ENCODE results near the gene HHAT. TPM values are rescaled to one million over a fixed set of nuclear protein-coding genes. Genes with fewer than 3 reads are reported as not detected.

HHAT gene
- total RNA-seq, 1 donor from 2014 or later, result 6.9 TPM

GRCh38 chr1:210600421-210601159 is 271.9 kb downstream of the HHAT start:
- Mint-ChIP-seq H3K4me3 (no peak overlapping the region), H3K9me3 (no peaks in the 10 kb centered on the region), H3K27ac (ENCODE audit: unreplicated experiment) (no peak overlapping the region), H3K36me3 (ENCODE audit: low read depth) (no peaks in the 10 kb centered on the region), H3K4me1 (peaks cover 9% of the 10 kb centered on the region), H3K27me3 (ENCODE audit: low read depth) (no peaks in the 10 kb centered on the region)
- TF ChIP-seq CTCF (conservative IDR thresholded peaks at IDR 0.05), result no peak
- DNase-seq (ENCODE audit: low read depth, low spot score), result no peak

GRCh38 chr1:210603123-210603522 is 274.4 kb downstream of the HHAT start:
- no peaks in the 10 kb centered on the region for H3K27me3 Mint-ChIP-seq (ENCODE audit: low read depth)
- no peak for TF ChIP-seq CTCF (conservative IDR thresholded peaks at IDR 0.05)
- H3K27ac Mint-ChIP-seq (ENCODE audit: unreplicated experiment), result no peak overlapping the region
- no peak overlapping the region for H3K4me3 Mint-ChIP-seq
- no peaks in the 10 kb centered on the region for H3K9me3 Mint-ChIP-seq
- H3K4me1 Mint-ChIP-seq, result peaks cover 9% of the 10 kb centered on the region
- H3K36me3 Mint-ChIP-seq (ENCODE audit: low read depth), result no peaks in the 10 kb centered on the region
- DNase-seq (ENCODE audit: low read depth, low spot score), result no peak

- no peaks in the 10 kb centered on the region for H3K36me3 Mint-ChIP-seq (ENCODE audit: low read depth)
- no peaks in the 10 kb centered on the region for H3K9me3 Mint-ChIP-seq
- no peaks in the 10 kb centered on the region for H3K27me3 Mint-ChIP-seq (ENCODE audit: low read depth)
- DNase-seq (ENCODE audit: low read depth, low spot score), result no peak
- TF ChIP-seq CTCF (conservative IDR thresholded peaks at IDR 0.05), result no peak
- H3K4me1 Mint-ChIP-seq, result peaks cover 8% of the 10 kb centered on the region
- H3K4me3 Mint-ChIP-seq, result no peak overlapping the region
- H3K27ac Mint-ChIP-seq (ENCODE audit: unreplicated experiment), result no peak overlapping the region
These were observed 276.4 kb downstream of the HHAT start for GRCh38 chr1:210605099-210605498.

GRCh38 chr1:210607361-210607760 is 278.7 kb downstream of the HHAT start:
- Mint-ChIP-seq H3K4me1 (peaks cover 3% of the 10 kb centered on the region), H3K9me3 (peaks cover 2% of the 10 kb centered on the region), H3K27ac (ENCODE audit: unreplicated experiment) (no peak overlapping the region), H3K27me3 (ENCODE audit: low read depth) (no peaks in the 10 kb centered on the region), H3K36me3 (ENCODE audit: low read depth) (no peaks in the 10 kb centered on the region), H3K4me3 (no peak overlapping the region)
- no peak for DNase-seq (ENCODE audit: low read depth, low spot score)
- no peak for TF ChIP-seq CTCF (conservative IDR thresholded peaks at IDR 0.05)

GRCh38 chr1:210608767-210609166 is 280.1 kb downstream of the HHAT start:
- no peak for TF ChIP-seq CTCF (conservative IDR thresholded peaks at IDR 0.05)
- DNase-seq (ENCODE audit: low read depth, low spot score), result no peak
- Mint-ChIP-seq H3K9me3 (peaks cover 2% of the 10 kb centered on the region), H3K27me3 (ENCODE audit: low read depth) (no peaks in the 10 kb centered on the region), H3K4me1 (peaks cover 2% of the 10 kb centered on the region), H3K36me3 (ENCODE audit: low read depth) (no peaks in the 10 kb centered on the region), H3K4me3 (no peak overlapping the region), H3K27ac (ENCODE audit: unreplicated experiment) (no peak overlapping the region)

Measured in neural crest cell (in vitro differentiated cells).